GM21360 (cell line): Measurements from ENCODE around the gene MARCKSL1.
"Not testable (repeated sequence)": the region's sequence is repeated elsewhere in the genome, so short reads cannot be mapped to it uniquely, and the experiment has no call there.

Experiments used
- ATAC-seq: cut with Tn5 transposase; IDR thresholded peaks from one replicate; pipeline ENCODE4 v1.9.1; 2021; ENCODE audit warnings: mild to moderate bottlenecking, moderate library complexity; ENCODE audit not compliant: unreplicated experiment

The MARCKSL1 gene

GRCh38 chr1:32291708-32292538 lies 44.1 kb downstream of the MARCKSL1 start, which contains the start of gene HDAC1:
Gene HDAC1 (plus strand): TSS chr1:32292083. CDS start chr1:32292170, 87 bp downstream.
- ATAC-seq = peak; percentile 92

- ATAC-seq = no peak
Measured at GRCh38 chr1:32291145-32291707, 44.8 kb downstream of the MARCKSL1 start.

GRCh38 chr1:32289256-32289655 lies 46.8 kb downstream of the MARCKSL1 start:
- ATAC-seq = no peak

DNA sequence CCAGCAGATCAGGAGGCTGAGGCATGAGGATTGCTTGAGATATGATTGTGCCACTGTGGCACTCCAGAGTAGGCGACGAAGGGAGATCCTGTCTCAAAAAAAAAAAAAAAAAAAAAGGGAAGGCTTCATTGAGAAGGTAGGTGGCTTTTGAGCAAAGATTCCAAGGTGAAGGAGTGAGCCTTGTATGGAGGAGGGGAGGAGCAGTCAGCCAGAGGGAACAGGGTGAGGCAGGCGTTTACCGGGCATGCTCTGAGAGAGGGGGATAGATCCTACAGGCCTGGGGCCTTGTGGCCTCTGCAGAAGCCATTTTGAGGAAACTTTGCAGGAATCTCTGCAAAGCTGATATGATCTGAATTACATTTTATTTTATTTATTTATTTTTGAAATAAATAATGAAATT lies 49.3 kb downstream of the MARCKSL1 start:
- no peak for ATAC-seq

GRCh38 chr1:32285658-32286057 lies 50.4 kb downstream of the MARCKSL1 start:
- ATAC-seq = no peak

GRCh38 chr1:32284777-32285176 lies 51.3 kb downstream of the MARCKSL1 start:
- ATAC-seq = not testable (repeated sequence)
